ENCODE measurements around the gene AFF2. TPM values are rescaled to one million over a fixed set of nuclear protein-coding genes. Genes with fewer than 3 reads are reported as not detected.
"Not testable (repeated sequence)": the region's sequence is repeated elsewhere in the genome, so short reads cannot be mapped to it uniquely, and the experiment has no call there.

Gene AFF2
- total RNA-seq, 1 donor from 2014 or later: 3.3 TPM

- Mint-ChIP-seq H3K27me3 (ENCODE audit: low read depth) (no peaks in the 10 kb centered on the region), H3K9me3 (no peaks in the 10 kb centered on the region), H3K4me3 (ENCODE audit: low read depth) (no peak overlapping the region), H3K36me3 (ENCODE audit: low read depth) (no peaks in the 10 kb centered on the region), H3K27ac (no peak overlapping the region), H3K4me1 (ENCODE audit: low read depth) (no peaks in the 10 kb centered on the region)
- DNase-seq (ENCODE audit: low spot score): no peak
- intact Hi-C loops (cut with micrococcal nuclease): no loop called here
These were observed 132.9 kb downstream of the AFF2 start for GRCh38 chrX:148633218-148633908.

GRCh38 chrX:148634591-148634990 lies 134.2 kb downstream of the AFF2 start:
- no peaks in the 10 kb centered on the region for H3K27me3 Mint-ChIP-seq (ENCODE audit: low read depth)
- H3K9me3 Mint-ChIP-seq: no peaks in the 10 kb centered on the region
- intact Hi-C loops (cut with micrococcal nuclease): no loop called here
- no peak overlapping the region for H3K27ac Mint-ChIP-seq
- no peaks in the 10 kb centered on the region for H3K4me1 Mint-ChIP-seq (ENCODE audit: low read depth)
- no peak for DNase-seq (ENCODE audit: low spot score)
- H3K36me3 Mint-ChIP-seq (ENCODE audit: low read depth): no peaks in the 10 kb centered on the region
- no peak overlapping the region for H3K4me3 Mint-ChIP-seq (ENCODE audit: low read depth)

DNA sequence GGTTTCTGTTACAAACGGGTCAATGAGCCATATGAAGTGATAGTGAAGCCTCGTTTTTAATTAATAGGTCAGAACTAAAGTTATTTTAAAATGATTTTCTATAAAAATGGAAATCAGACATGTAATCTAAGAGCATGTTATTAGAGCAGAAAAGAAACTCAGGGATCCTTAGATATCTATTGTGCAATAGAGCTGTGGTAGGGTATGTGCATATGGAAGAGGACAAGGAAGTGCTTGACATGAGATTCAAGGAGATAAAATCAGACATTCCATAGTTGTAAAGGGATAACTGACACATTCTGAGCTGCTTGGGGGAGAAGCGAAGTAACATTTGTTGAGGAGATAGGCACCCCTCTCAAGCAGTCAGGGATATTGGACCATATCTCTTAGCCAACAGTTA lies 143.0 kb downstream of the AFF2 start:
- Mint-ChIP-seq H3K27ac (no peak overlapping the region), H3K36me3 (ENCODE audit: low read depth) (no peaks in the 10 kb centered on the region), H3K4me3 (ENCODE audit: low read depth) (no peak overlapping the region), H3K4me1 (ENCODE audit: low read depth) (no peaks in the 10 kb centered on the region), H3K27me3 (ENCODE audit: low read depth) (no peaks in the 10 kb centered on the region), H3K9me3 (no peaks in the 10 kb centered on the region)
- no peak for DNase-seq (ENCODE audit: low spot score)
- intact Hi-C loops (cut with micrococcal nuclease): no loop called here

DNA sequence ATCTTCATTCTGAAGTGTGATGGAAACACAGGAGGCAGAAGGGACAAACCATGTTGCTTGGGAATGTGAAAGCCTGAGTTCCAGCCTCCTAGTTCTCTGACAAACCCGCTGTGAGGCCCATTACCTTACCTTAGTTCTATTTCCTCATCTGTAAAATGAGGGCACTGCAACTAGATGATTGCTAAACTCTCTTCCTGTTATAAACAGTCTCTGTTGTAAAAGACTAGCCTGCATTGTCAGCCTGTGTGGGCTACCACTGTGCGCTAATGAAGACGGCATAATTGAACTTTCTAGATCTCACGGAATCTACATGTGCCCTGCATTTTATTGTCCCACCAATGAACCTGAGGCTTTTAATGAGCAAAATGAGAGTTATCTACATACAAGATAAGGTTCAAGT lies 147.2 kb downstream of the AFF2 start:
- Mint-ChIP-seq H3K4me3 (ENCODE audit: low read depth) (no peak overlapping the region), H3K9me3 (no peaks in the 10 kb centered on the region), H3K4me1 (ENCODE audit: low read depth) (peaks cover 2% of the 10 kb centered on the region), H3K27ac (no peak overlapping the region), H3K36me3 (ENCODE audit: low read depth) (no peaks in the 10 kb centered on the region), H3K27me3 (ENCODE audit: low read depth) (no peaks in the 10 kb centered on the region)
- DNase-seq (ENCODE audit: low spot score): no peak
- intact Hi-C loops (cut with micrococcal nuclease): no loop called here

- intact Hi-C loops (cut with micrococcal nuclease): no loop called here
- Mint-ChIP-seq H3K36me3 (ENCODE audit: low read depth) (peaks cover 2% of the 10 kb centered on the region), H3K4me3 (ENCODE audit: low read depth) (no peak overlapping the region), H3K27me3 (ENCODE audit: low read depth) (no peaks in the 10 kb centered on the region), H3K4me1 (ENCODE audit: low read depth) (peaks cover 2% of the 10 kb centered on the region), H3K9me3 (peaks cover 3% of the 10 kb centered on the region), H3K27ac (no peak overlapping the region)
- DNase-seq (ENCODE audit: low spot score): no peak
These were observed 148.9 kb downstream of the AFF2 start for GRCh38 chrX:148649145-148649795.

DNA sequence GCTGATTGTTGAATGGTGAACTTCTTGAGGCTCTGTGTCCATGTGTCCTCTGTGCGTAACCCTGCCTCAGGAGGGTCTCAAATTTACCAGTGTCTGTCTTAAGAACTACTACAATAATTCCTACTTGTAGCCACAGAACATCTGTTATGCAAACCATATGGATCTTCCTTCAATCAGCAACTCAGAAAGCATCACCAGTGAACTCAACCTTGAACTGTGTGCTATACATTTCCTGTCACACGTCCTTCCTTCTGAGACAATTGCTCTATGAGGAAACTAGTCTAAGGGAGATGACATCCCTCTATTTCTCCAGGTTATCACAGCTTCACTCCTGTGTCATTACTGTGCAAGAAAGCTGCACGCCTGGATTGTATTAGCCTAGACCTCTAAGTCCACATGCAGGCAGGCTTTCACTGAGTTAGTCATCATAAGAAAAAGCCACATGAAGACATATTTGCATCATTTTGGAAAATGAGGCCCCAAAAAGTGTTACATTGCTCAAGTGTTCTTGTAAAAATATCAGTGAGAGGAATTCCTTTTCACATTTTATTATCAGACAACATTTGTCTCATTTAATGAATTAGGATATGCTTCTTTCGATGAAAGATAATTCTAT lies 157.8 kb downstream of the AFF2 start:
- intact Hi-C loops (cut with micrococcal nuclease): no loop called here
- Mint-ChIP-seq H3K4me1 (ENCODE audit: low read depth) (no peaks in the 10 kb centered on the region), H3K27me3 (ENCODE audit: low read depth) (no peaks in the 10 kb centered on the region), H3K27ac (no peak overlapping the region), H3K4me3 (ENCODE audit: low read depth) (no peak overlapping the region), H3K9me3 (peaks cover 5% of the 10 kb centered on the region), H3K36me3 (ENCODE audit: low read depth) (peaks cover 4% of the 10 kb centered on the region)
- no peak for DNase-seq (ENCODE audit: low spot score)

DNA sequence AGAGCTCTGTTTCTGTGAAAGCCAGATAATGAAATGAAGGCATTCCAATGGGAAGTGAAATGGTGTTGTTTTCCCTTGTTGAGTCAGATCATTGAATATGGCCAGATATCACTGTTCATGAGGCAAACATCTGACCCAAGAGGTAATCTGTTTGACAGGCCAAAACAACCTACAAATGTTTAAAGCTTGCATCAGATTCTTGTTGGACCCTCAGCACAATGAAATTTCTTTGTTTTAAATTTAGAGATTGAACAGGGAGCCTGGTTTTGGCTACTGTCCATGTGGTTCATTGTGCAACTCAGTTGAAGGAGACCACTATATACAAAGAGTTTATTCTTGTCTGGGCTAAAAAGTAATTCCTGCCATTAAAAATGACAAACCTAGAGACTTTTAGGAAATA lies 159.1 kb downstream of the AFF2 start:
- no peaks in the 10 kb centered on the region for H3K4me1 Mint-ChIP-seq (ENCODE audit: low read depth)
- intact Hi-C loops (cut with micrococcal nuclease): no loop called here
- no peaks in the 10 kb centered on the region for H3K36me3 Mint-ChIP-seq (ENCODE audit: low read depth)
- H3K9me3 Mint-ChIP-seq: no peaks in the 10 kb centered on the region
- no peak overlapping the region for H3K4me3 Mint-ChIP-seq (ENCODE audit: low read depth)
- no peak for DNase-seq (ENCODE audit: low spot score)
- H3K27me3 Mint-ChIP-seq (ENCODE audit: low read depth): no peaks in the 10 kb centered on the region
- no peak overlapping the region for H3K27ac Mint-ChIP-seq

GRCh38 chrX:148661035-148661434 lies 160.6 kb downstream of the AFF2 start:
- H3K4me1 Mint-ChIP-seq (ENCODE audit: low read depth): no peaks in the 10 kb centered on the region
- H3K4me3 Mint-ChIP-seq (ENCODE audit: low read depth): no peak overlapping the region
- no peaks in the 10 kb centered on the region for H3K27me3 Mint-ChIP-seq (ENCODE audit: low read depth)
- H3K36me3 Mint-ChIP-seq (ENCODE audit: low read depth): no peaks in the 10 kb centered on the region
- H3K9me3 Mint-ChIP-seq: no peaks in the 10 kb centered on the region
- no peak overlapping the region for H3K27ac Mint-ChIP-seq
- intact Hi-C loops (cut with micrococcal nuclease): no loop called here
- DNase-seq (ENCODE audit: low spot score): no peak

DNA sequence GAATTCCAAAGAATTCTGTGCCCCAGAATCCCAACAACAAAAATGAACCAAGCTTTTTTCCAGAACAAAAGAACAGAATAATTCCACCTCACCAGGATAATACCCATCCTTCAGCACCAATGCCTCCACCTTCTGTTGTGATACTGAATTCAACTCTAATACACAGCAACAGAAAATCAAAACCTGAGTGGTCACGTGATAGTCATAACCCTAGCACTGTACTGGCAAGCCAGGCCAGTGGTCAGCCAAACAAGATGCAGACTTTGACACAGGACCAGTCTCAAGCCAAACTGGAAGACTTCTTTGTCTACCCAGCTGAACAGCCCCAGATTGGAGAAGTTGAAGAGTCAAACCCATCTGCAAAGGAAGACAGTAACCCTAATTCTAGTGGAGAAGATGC lies 161.6 kb downstream of the AFF2 start:
- no peaks in the 10 kb centered on the region for H3K9me3 Mint-ChIP-seq
- no peak overlapping the region for H3K4me3 Mint-ChIP-seq (ENCODE audit: low read depth)
- no peaks in the 10 kb centered on the region for H3K36me3 Mint-ChIP-seq (ENCODE audit: low read depth)
- intact Hi-C loops (cut with micrococcal nuclease): no loop called here
- no peak overlapping the region for H3K27ac Mint-ChIP-seq
- DNase-seq (ENCODE audit: low spot score): no peak
- no peaks in the 10 kb centered on the region for H3K27me3 Mint-ChIP-seq (ENCODE audit: low read depth)
- H3K4me1 Mint-ChIP-seq (ENCODE audit: low read depth): no peaks in the 10 kb centered on the region

- no peak overlapping the region for H3K4me3 Mint-ChIP-seq (ENCODE audit: low read depth)
- H3K4me1 Mint-ChIP-seq (ENCODE audit: low read depth): no peaks in the 10 kb centered on the region
- no peak for DNase-seq (ENCODE audit: low spot score)
These were observed 163.8 kb downstream of the AFF2 start for GRCh38 chrX:148664171-148664570.

DNA sequence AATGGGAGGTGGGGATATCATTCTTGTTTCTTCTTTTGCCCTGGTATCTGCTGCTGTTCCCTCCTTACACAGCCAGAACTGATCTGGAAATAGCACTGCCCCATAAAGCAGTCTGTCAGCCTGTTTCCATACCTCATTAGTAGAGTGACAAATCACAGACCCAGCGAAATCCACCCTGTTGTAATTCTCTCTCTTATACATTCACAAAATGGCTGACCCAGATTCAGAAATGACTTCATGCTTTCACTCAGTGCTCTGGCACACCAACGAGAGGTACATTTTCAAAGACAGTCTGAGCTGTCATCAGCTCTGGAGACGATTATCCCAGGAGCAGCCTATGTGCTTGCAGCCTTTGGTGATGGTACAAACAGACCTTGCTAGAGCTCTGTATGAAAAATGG lies 164.6 kb downstream of the AFF2 start:
- no peak overlapping the region for H3K4me3 Mint-ChIP-seq (ENCODE audit: low read depth)
- peaks cover 9% of the 10 kb centered on the region for H3K9me3 Mint-ChIP-seq
- intact Hi-C loops (cut with micrococcal nuclease): no loop called here
- no peak for DNase-seq (ENCODE audit: low spot score)
- no peak overlapping the region for H3K27ac Mint-ChIP-seq
- no peaks in the 10 kb centered on the region for H3K27me3 Mint-ChIP-seq (ENCODE audit: low read depth)
- H3K36me3 Mint-ChIP-seq (ENCODE audit: low read depth): peaks cover 6% of the 10 kb centered on the region
- H3K4me1 Mint-ChIP-seq (ENCODE audit: low read depth): no peaks in the 10 kb centered on the region

More at GRCh38 chrX:148664171-148664570, 163.8 kb downstream of the AFF2 start:
- Mint-ChIP-seq H3K36me3 (ENCODE audit: low read depth) (peaks cover 4% of the 10 kb centered on the region), H3K9me3 (peaks cover 4% of the 10 kb centered on the region), H3K27ac (no peak overlapping the region), H3K27me3 (ENCODE audit: low read depth) (no peaks in the 10 kb centered on the region)
- intact Hi-C loops (cut with micrococcal nuclease): no loop called here

- H3K27ac Mint-ChIP-seq; DNase-seq (ENCODE audit: low spot score); H3K27me3 Mint-ChIP-seq (ENCODE audit: low read depth); H3K4me1 Mint-ChIP-seq (ENCODE audit: low read depth); H3K4me3 Mint-ChIP-seq (ENCODE audit: low read depth); H3K36me3 Mint-ChIP-seq (ENCODE audit: low read depth); intact Hi-C loops (cut with micrococcal nuclease): not testable (repeated sequence)
- peaks cover 13% of the 10 kb centered on the region for H3K9me3 Mint-ChIP-seq
These were observed 168.8 kb downstream of the AFF2 start for GRCh38 chrX:148669175-148669574.

- intact Hi-C loops (cut with micrococcal nuclease): no loop called here
- Mint-ChIP-seq H3K27ac (no peak overlapping the region), H3K9me3 (peaks cover 13% of the 10 kb centered on the region), H3K4me1 (ENCODE audit: low read depth) (no peaks in the 10 kb centered on the region), H3K27me3 (ENCODE audit: low read depth) (no peaks in the 10 kb centered on the region), H3K4me3 (ENCODE audit: low read depth) (no peak overlapping the region), H3K36me3 (ENCODE audit: low read depth) (peaks cover 6% of the 10 kb centered on the region)
- no peak for DNase-seq (ENCODE audit: low spot score)
These were observed 169.9 kb downstream of the AFF2 start for GRCh38 chrX:148670277-148670676.

All from activated T-helper 2 cell treated with anti-CD3 and anti-CD28 coated beads, Interferon-gamma antibody, Interleukin-2, Interleukin-4, amounts not matched to agents 10 μg/mL and 5 μg/mL and 100 μg/mL, durations not matched to agents 14 hours and 24 hours and 36 hours (primary cell).